Tongue (tissue), 2 donors: ENCODE results near the gene MTHFD2L. TPM values are rescaled to one million over a fixed set of nuclear protein-coding genes. Genes with fewer than 3 reads are reported as not detected.
"Not testable (repeated sequence)": the region's sequence is repeated elsewhere in the genome, so short reads cannot be mapped to it uniquely, and the experiment has no call there.

Experiments
- DNase-seq: peaks from one replicate; pipeline ENCODE4 v3.0.0-alpha.2; 2015
- total RNA-seq: library from RNA; depleted of rRNA; stranded (reverse); fragments of >200 nt; gene quantifications from one replicate; pipeline ENCODE4 v1.2.3, GENCODE V29; 2014

Gene MTHFD2L
- total RNA-seq, 1 donor from 2014 or later, result 18.9 TPM

GRCh38 chr4:74335341-74336021 is 177.6 kb downstream of the MTHFD2L start:
- no peak for DNase-seq

- no peak for DNase-seq
Observed at GRCh38 chr4:74338792-74339333, 180.9 kb downstream of the MTHFD2L start.

GRCh38 chr4:74339501-74339900 is 181.6 kb downstream of the MTHFD2L start:
- no peak for DNase-seq

- not testable (repeated sequence) for DNase-seq
Observed at GRCh38 chr4:74340421-74340820, 182.5 kb downstream of the MTHFD2L start.

DNA sequence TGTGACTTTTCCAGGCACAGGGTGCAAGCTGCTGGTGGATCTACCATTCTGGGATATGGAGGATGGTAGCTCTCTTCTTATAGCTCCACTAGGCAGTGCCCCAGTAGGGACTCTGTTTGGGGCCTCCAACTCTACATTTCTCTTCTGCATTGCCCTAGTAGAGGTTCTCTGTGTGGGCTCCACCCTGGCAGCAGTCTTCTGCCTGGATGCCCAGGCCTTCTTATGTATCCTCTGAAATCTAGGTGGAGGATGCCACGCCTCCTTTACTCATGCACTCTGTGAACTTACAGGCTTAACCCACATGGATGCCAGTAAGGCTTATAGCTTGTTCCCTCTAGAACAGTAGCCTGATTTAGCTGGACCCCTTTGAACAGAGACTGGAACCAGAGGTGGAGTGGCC is 186.1 kb downstream of the MTHFD2L start:
- no peak for DNase-seq

Other genes starting within 250 kb of the MTHFD2L start
- gene PF4, start 176.1 kb upstream of the MTHFD2L start, total RNA-seq, result 0.72 TPM
- 2.9 TPM for gene PPBP, start 169.9 kb upstream of the MTHFD2L start, total RNA-seq
- 0.72 TPM for gene CXCL5, start 159.4 kb upstream of the MTHFD2L start, total RNA-seq
- 1.4 TPM for gene CXCL3, start 119.4 kb upstream of the MTHFD2L start, total RNA-seq
- gene CXCL2, start 58.9 kb upstream of the MTHFD2L start, total RNA-seq, result 5.2 TPM
- not detected for gene EPGN, start 150.4 kb downstream of the MTHFD2L start, total RNA-seq
- gene EREG, start 207.0 kb downstream of the MTHFD2L start, total RNA-seq, result 0.72 TPM